Hepatic stellate cell (primary cell): Measurements from ENCODE around the gene E4F1.

Experiments used
- DNase-seq: peaks from one replicate; pipeline ENCODE4 v3.0.0; 2011; ENCODE audit warnings: low spot score

Gene E4F1

DNA sequence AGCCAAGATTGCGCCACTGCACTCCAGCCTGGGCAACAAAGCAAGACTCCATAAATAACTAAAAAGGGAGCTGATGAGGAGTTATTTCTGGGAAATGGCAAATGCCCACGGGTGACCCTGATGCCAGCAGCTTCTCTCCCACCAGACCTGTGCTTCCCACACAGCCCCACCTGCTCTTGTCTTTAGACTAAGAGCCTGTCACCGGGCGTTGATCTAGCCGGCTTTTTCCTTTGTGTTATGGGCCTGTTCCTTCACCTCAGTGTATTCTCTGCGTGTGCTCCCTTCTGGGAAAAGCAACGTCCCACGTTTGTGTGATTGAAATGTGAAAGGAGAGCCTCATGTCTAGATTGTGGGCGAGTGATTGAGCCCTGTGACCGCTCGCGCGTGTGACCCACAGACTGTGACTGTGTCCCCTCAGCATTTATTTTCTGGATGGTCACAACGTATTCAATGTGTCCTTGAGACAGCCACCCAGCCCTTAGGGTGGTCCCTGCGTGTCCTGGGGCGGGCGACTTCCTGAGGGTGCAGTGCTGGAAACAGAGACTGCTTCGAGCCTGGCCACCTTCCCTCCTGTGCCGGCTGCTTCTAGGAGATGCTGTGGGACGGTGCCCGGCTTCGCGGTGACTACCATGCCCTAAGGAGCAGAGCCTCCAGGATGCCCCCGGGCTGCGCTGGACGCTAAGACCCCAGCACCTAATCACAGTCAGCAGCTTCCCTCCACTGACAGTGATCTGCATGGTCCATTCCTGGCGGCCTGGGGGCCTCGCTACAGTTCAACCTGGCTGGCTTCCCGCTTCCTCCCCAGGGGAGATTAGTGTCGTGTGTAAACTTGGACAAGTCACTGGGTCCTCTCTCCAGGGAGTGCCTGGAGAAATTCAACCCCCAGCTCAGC, 52.3 kb downstream of the E4F1 start:
- no peak for DNase-seq

DNA sequence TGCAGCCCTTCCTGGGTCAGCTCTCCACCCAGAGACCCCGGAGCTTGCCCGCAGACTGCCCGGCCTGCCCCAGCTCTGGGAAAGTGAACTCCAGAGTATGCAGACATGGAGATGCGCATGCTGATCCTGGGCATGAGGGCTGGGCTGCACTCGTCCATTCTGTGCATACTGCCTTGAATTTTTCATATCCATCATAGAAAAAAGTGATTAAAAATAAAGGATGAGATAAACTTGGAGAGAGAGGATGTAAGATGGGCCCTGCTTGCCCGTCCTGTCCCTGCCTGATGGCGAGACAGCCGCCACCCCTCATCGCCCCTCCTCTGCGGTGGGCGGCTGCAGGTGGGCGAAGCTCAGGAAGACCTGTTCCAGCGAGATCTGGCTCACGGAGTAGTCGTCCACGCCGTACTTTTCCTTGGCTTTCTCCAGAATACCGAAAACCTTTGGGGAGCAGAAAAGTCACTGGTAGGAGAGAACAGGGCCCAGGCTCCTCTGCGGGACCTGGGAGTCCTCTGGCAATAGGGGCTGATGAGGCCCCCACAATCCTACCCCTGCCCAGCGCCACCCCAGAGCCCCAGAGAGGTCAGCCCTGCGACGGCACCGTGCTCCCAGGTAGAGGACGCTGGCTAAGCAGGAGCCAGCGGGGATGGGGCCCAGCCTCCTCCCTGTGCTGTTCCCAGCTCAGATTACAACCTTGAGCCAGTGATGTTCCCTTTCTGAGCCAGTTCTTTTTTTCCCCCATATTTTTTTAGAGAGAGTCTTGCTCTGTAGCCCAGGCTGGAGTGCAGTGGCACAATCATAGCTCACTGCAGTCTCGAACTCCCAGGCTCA, 53.2 kb downstream of the E4F1 start:
- DNase-seq: no peak

DNA sequence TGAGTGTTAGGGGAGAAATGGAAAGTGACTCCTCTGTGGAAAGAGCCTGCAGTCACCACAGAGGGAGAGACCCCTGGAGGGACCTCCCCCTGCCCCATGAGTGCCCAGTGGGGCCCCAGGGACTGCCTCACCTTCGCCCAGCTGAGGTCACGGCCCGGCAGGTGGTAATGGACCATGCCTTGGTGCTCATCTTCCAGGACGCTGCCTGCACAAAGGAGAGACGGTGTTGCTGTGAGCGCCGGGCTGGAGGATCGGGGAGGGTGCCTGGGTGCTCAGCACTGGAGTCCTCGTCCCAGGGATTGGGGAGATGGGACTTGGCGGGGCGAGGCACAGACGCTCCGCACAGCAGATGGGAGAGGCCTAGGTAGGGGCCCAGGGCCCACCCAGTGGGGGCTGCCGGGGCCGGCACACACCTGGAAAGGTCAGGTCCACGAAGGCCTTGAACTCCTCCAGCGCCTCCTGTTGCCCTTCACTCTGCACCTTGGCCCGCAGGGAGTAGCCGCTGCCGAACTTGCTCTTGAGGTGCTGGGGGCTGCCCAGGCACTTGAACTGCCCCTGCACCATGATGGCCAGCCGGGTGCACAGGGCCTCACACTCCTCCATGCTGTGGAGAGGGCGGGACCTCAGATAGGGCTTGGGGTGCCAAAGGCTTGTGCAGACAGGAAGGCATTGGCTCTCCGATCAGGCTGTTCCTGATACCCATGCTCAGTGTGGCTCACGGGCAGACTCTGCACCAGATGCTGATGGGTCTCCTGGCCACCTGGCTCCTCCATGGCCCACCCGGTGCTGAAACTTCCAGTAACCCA, 54.3 kb downstream of the E4F1 start:
- DNase-seq: no peak

DNA sequence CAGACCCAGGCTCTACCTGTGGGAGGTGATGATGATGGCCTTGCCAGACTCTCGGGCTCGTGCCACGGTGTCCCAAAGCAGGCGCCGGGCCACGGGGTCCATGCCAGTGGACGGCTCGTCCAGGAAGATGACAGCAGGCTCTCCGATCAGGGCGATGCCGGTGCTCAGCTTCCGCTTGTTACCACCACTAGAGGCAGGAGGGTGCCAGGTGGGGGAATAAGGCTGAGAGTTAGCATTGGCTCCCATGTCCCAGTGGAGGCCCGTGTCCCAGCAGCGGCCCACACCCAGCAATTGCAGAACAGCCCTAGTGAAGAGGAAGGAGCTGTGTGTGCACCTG, 54.8 kb downstream of the E4F1 start:
- no peak for DNase-seq

DNA sequence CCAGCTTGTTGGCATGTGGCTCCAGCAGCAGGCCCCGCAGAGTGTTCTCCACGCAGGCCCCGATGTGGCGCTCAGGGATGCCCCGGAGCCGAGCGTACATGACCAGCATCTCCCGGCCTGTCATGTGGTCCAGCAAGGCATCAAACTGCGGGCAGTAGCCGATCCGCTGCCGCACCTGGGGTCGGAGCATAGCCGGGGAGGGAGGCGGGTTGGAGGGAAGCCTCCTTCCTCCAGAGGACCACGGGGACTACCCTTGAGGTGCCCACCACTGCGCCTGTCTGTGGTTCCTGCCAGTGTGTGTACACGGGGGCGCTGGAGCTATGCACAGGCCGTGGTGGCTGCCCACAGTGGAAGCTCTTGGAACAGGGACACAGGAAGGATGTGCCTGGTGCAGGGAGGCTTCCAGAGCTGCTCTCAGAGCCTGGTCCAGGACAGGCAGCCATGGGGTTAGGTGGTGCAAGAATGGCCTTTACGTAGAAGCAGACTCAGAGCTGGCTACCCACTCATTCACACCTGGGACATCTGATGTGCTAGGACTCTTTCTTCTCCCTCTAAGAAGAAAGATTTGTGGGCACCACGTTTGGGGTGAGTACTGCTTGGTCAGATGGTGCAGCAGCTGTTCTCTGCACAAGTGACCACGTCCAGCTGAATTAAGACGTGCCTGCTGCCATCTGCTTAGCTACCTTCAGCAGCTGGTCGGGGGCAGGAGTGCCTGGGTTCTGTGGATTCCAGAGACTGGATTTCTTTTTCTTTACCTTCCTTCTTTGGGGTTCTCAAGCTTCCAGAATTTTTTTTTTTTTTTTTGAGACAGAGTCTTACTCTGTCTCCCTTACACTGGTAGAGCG, 55.8 kb downstream of the E4F1 start:
- DNase-seq: no peak

DNA sequence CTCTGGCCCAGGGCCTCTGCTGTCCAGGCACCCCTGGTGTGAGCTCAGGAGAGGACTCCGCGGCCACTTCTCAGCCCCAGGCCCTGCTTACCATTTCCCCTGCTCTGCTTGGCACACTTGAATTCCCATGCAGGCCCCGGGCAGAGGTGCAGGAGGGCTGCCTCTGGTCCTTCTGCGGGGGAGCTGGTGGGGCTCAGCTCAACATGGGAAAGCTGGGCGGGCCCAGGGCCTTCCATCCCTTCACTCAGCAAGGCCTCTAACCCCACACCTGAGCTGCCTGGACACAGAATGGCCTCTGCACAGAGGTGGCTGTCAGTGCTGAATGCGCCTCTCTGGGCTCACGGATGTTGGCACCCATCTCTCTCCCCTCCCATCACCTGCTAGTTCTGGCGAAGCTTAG, 57.1 kb downstream of the E4F1 start:
- DNase-seq: no peak

DNA sequence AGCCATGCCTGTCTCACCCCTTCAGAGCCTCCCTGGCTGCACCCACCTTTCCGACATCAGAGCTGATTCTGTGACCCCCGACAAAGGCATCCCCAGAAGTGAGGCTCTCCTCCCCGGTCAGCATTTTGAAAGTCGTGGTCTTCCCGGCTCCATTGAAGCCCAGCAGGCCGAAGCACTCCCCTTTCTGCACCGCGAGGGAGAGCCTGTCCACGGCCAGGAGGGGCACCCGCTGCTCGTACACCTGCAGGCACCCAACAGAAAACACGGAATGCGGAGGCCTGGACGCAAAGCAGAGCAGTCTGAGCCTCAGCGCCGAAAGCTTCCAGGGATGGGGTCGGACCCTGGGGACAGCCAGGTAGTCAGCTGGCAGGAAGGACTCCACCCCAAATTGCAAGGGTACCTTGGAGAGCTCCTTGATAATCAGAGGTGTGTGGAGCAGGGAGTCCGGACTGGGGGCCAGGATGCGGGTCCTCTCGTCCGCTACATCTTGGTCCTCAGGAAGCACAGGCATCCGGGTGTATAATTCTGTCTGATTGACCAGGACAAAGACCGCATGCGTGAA, 57.7 kb downstream of the E4F1 start:
- DNase-seq: no peak

DNA sequence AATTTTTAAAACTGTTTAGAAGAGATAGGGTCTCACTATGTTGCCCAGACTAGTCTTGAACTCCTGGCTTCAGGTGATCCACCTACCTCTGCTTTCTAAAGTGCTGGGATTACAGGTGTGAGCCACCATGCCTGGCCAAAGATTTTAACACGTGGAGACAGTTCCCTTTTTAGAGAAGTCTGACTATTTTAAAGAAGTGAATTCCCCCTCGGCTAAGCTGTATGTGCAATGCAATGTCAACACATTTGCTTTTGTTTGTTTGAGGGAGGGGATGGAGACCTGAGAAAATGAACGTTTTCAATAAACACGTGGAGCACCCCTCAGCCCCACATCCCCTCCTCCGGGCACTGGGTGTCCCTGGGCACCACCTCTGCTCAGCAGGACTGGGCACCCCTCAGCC, 58.9 kb downstream of the E4F1 start:
- DNase-seq: no peak

DNA sequence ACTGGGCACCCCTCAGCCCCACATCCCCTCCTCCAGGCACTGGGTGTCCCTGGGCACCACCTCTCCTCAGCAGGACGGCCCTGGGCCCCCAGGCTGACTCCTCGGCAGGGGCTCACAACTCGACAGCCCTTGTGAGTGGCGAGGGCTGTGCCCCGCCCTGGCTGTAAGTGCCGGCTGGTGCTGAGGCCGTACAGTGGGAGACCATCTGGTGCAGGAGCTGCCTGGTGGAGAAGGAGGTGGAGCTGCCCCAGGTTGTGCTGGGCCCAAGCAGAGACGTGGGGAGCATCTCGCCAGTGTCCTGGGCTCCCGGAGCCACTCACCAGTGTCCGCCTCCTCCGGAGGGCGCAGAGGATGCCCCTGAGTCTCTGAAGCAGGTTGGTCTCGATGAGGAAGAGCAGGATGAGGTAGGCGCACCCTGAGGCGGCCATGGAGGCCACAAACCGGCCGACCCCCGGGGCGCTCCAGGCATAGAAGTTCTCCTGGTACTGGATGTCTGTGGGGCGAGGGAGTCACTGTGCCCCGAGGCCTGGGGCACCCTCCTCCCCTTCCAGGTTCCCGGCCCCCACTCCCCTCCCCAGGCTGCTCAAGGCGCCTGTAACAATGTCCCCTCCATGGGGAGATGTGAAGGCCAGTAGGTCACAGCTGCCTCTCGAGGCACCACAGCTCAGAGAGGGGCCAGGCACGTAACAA, 59.6 kb downstream of the E4F1 start:
- no peak for DNase-seq

DNA sequence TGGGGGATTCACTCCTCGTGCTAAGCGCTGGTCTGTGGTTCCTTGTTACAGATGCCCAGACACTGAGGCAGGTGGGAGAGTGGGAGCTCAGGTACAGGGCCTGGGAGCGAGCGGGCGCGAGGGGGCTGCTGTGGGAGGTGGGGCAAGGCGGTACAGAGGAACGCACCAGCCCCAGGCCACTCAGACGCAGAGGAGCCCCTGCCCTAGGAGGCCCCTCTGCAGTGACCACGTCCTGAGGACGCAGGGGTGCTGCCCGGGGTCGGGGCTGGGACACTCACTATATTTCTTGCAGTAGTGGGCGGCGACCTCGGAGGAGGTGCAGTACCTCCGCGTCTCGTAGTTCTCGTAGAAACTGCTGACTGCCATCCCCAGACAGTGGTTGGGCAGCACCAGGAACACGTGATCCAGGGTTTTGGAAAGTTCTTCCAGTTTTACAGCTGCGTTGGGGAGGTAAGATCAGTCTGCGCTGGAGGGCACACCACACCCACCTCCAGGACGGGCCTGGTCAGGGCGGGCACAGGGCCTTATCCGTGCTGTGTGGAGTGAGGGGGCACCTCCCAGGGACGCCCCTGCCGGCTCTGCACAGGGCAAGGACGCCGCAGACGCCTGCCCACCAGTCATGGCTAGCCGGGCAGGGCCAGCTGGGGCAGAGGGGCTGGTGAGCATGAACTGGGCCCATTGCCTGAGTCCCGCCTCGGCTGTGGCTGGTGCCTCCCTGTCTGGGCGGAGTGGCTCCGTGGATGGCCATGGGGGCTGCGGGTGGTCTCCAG, 60.8 kb downstream of the E4F1 start:
- no peak for DNase-seq

DNA sequence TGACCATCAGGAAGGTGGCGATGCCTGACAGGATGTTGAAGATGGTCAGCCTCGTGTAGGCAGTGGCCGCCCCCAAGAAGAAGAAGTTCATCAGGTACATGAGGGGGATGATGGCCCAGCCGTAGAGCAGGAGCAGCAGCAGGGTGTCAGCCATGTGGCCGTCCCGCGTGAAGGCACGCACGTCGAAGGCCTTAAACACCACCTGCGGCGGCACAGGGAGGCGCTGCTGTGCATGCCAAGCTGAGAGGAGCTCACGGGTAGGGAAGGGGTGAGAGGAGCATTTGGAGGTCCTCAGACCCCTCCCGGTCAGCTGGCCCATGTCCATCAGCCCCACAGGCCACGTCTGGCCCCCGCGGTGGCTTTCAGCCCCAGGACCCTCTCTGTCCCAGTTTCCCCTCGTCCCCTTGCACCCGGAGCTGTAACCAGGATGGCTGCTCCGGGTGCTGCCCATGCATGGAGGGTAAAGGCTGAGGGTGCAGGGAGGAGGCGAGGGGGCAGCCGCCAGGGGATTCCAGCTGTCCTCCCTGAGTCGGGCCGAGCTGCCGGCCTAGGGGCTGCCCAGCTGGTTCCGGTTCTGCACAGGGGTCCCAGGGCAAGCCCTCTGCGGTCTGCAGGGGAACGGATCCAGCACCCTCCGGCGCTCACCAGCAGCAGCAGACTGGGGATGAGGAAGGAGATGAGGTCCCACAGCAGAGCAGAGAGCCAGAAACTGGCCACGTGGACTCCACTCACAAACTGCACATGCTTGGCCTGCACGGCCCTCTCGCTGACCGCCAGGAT, 61.6 kb downstream of the E4F1 start:
- no peak for DNase-seq
